Right kidney (tissue), 1 donor: Measurements from ENCODE around the gene SIK3.

Experiments
- DNase-seq: peaks from one replicate; pipeline ENCODE4 v3.0.0-alpha.2; 2016

Gene SIK3

GRCh38 chr11:116928102-116928777 lies 170.0 kb downstream of the SIK3 start:
- no peak for DNase-seq

- DNase-seq, result no peak
These were observed 170.9 kb downstream of the SIK3 start for GRCh38 chr11:116927163-116927974.

- DNase-seq, result no peak
These were observed 173.2 kb downstream of the SIK3 start for GRCh38 chr11:116925050-116925449.

- DNase-seq, result no peak
These were observed 179.1 kb downstream of the SIK3 start for GRCh38 chr11:116918925-116919655.

GRCh38 chr11:116917632-116918031 lies 180.6 kb downstream of the SIK3 start:
- DNase-seq, result no peak

- DNase-seq, result no peak
These were observed 181.3 kb downstream of the SIK3 start for GRCh38 chr11:116916886-116917285.

- no peak for DNase-seq
These were observed 182.2 kb downstream of the SIK3 start for GRCh38 chr11:116916052-116916451.

GRCh38 chr11:116913000-116913399 lies 185.2 kb downstream of the SIK3 start:
- no peak for DNase-seq

- no peak for DNase-seq
These were observed 186.1 kb downstream of the SIK3 start for GRCh38 chr11:116911976-116912734.

GRCh38 chr11:116910847-116911246 lies 187.4 kb downstream of the SIK3 start:
- DNase-seq, result no peak

GRCh38 chr11:116910378-116910777 lies 187.8 kb downstream of the SIK3 start:
- no peak for DNase-seq

GRCh38 chr11:116909245-116909644 lies 189.0 kb downstream of the SIK3 start:
- DNase-seq, result no peak

- DNase-seq, result no peak
These were observed 191.7 kb downstream of the SIK3 start for GRCh38 chr11:116906479-116906878.

GRCh38 chr11:116903090-116903489 lies 195.1 kb downstream of the SIK3 start:
- DNase-seq, result no peak

- DNase-seq, result no peak
These were observed 196.1 kb downstream of the SIK3 start for GRCh38 chr11:116901964-116902688.

GRCh38 chr11:116901211-116901610 lies 197.0 kb downstream of the SIK3 start:
- no peak for DNase-seq

- DNase-seq, result no peak
These were observed 202.0 kb downstream of the SIK3 start for GRCh38 chr11:116896211-116896610.

GRCh38 chr11:116895048-116895757 lies 203.0 kb downstream of the SIK3 start:
- no peak for DNase-seq

- DNase-seq, result no peak
These were observed 204.3 kb downstream of the SIK3 start for GRCh38 chr11:116893906-116894305.

GRCh38 chr11:116893437-116893836 lies 204.8 kb downstream of the SIK3 start:
- no peak for DNase-seq

GRCh38 chr11:116892374-116892773 lies 205.9 kb downstream of the SIK3 start:
- DNase-seq, result no peak
